Osteoblast (primary cell): ENCODE measurements around the gene CSNK1A1L. TPM values are rescaled to one million over a fixed set of nuclear protein-coding genes. Genes with fewer than 3 reads are reported as not detected.
A peak's percentile ranks its signal among the peaks of the same experiment; 100 is the strongest.

Experiments
- DNase-seq: peaks from one replicate; pipeline ENCODE4 v3.0.0; 2011; ENCODE audit warnings: low spot score, mixed read lengths; ENCODE audit not compliant: insufficient read length; ENCODE audit errors: missing footprints
- H2AFZ ChIP-seq: 2 replicates; pipeline ENCODE4 v1.6.0; 2011; ENCODE audit warnings: mild to moderate bottlenecking, low read length
- H3K27ac ChIP-seq: 2 replicates; pipeline ENCODE4 v1.5.1; 2011; ENCODE audit warnings: mild to moderate bottlenecking, low read depth, low read length, moderate library complexity
- H3K27me3 ChIP-seq: 2 replicates; pipeline ENCODE4 v1.6.0; 2012; ENCODE audit warnings: mild to moderate bottlenecking, control low read depth, inconsistent platforms, low read length, moderate library complexity; ENCODE audit not compliant: insufficient read depth
- H3K36me3 ChIP-seq: 2 replicates; pipeline ENCODE4 v1.5.1; 2011; ENCODE audit warnings: mild to moderate bottlenecking, low read length, control low read depth, moderate library complexity; ENCODE audit not compliant: insufficient read depth
- H3K4me1 ChIP-seq: 2 replicates; pipeline ENCODE4 v1.5.1; 2011; ENCODE audit warnings: mild to moderate bottlenecking, low read length, control low read depth, moderate library complexity; ENCODE audit not compliant: insufficient read depth
- H3K4me2 ChIP-seq: 2 replicates; pipeline ENCODE4 v1.6.0; 2011; ENCODE audit warnings: mild to moderate bottlenecking, low read length; ENCODE audit not compliant: insufficient read depth
- H3K4me3 ChIP-seq: fragments of 200-600 bp; sonication (generic); 3 replicates; pipeline ENCODE4 v1.5.1; 2012; ENCODE audit warnings: mild to moderate bottlenecking, low read length, inconsistent platforms; ENCODE audit not compliant: insufficient read depth
- H3K79me2 ChIP-seq: 2 replicates; pipeline ENCODE4 v1.6.0; 2012; ENCODE audit warnings: mild to moderate bottlenecking, low read length, control low read depth, inconsistent platforms; ENCODE audit not compliant: insufficient read depth
- H3K9me3 ChIP-seq: 2 replicates; pipeline ENCODE4 v1.5.1; 2011; ENCODE audit warnings: low read depth, low read length, control low read depth
- H4K20me1 ChIP-seq: 2 replicates; pipeline ENCODE4 v1.6.0; 2012; ENCODE audit warnings: mild to moderate bottlenecking, low read length, control low read depth; ENCODE audit not compliant: insufficient read depth
- CTCF ChIP-seq: IDR thresholded peaks from 2 replicates; pipeline ENCODE4 v1.5.1; 2011; ENCODE audit warnings: mild to moderate bottlenecking, low read depth, low read length, moderate library complexity; ENCODE audit errors: extremely low read depth
- total RNA-seq: library from RNA; depleted of rRNA; stranded (reverse); fragments of >200 nt; gene quantifications from 2 replicates; pipeline ENCODE4 v1.2.3, GENCODE V29; 2012

CSNK1A1L gene
- total RNA-seq, 1 donor, result not detected

- Histone ChIP-seq H3K4me1 (peaks cover 19% of the 10 kb centered on the region), H3K4me3 (peak overlapping the region; percentile 45)
These were observed 22.3 kb upstream of the CSNK1A1L start for GRCh38 chr13:37127691-37128241.

GRCh38 chr13:37123337-37123736 is 17.9 kb upstream of the CSNK1A1L start:
- H3K4me3 ChIP-seq, result no peak overlapping the region

More at GRCh38 chr13:37127691-37128241, 22.3 kb upstream of the CSNK1A1L start:
- Histone ChIP-seq H3K4me2 (peak overlapping the region; percentile 76), H3K36me3 (no peaks in the 10 kb centered on the region), H3K79me2 (no peaks in the 10 kb centered on the region), H3K27ac (peak overlapping the region; percentile 91), H3K27me3 (no peaks in the 10 kb centered on the region), H4K20me1 (no peaks in the 10 kb centered on the region), H2AFZ (peak overlapping the region; percentile 59), H3K9me3 (no peaks in the 10 kb centered on the region)
- TF ChIP-seq CTCF, result no peak
- peak; percentile 79 for DNase-seq

GRCh38 chr13:37118016-37118415 is 12.6 kb upstream of the CSNK1A1L start:
- no peak for TF ChIP-seq CTCF
- Histone ChIP-seq H3K4me3 (no peak overlapping the region), H3K27ac (no peak overlapping the region), H4K20me1 (no peaks in the 10 kb centered on the region), H3K36me3 (no peaks in the 10 kb centered on the region), H3K4me2 (no peak overlapping the region), H3K4me1 (no peaks in the 10 kb centered on the region), H3K79me2 (no peaks in the 10 kb centered on the region), H2AFZ (no peak overlapping the region), H3K27me3 (no peaks in the 10 kb centered on the region), H3K9me3 (no peaks in the 10 kb centered on the region)
- DNase-seq, result no peak

More at GRCh38 chr13:37123337-37123736, 17.9 kb upstream of the CSNK1A1L start:
- Histone ChIP-seq H3K27me3 (no peaks in the 10 kb centered on the region), H3K36me3 (no peaks in the 10 kb centered on the region), H2AFZ (no peak overlapping the region), H3K79me2 (no peaks in the 10 kb centered on the region), H3K27ac (no peak overlapping the region), H3K4me2 (no peak overlapping the region), H3K9me3 (no peaks in the 10 kb centered on the region), H4K20me1 (no peaks in the 10 kb centered on the region), H3K4me1 (peaks cover 18% of the 10 kb centered on the region)
- DNase-seq, result no peak
- no peak for TF ChIP-seq CTCF

GRCh38 chr13:37114250-37114649 is 8.8 kb upstream of the CSNK1A1L start:
- H3K4me3 ChIP-seq, result no peak overlapping the region
- no peak overlapping the region for H3K4me2 ChIP-seq
- no peaks in the 10 kb centered on the region for H3K9me3 ChIP-seq
- TF ChIP-seq CTCF, result no peak
- no peak overlapping the region for H3K27ac ChIP-seq
- DNase-seq, result no peak
- H4K20me1 ChIP-seq, result no peaks in the 10 kb centered on the region
- H3K79me2 ChIP-seq, result no peaks in the 10 kb centered on the region
- no peak overlapping the region for H2AFZ ChIP-seq
- no peaks in the 10 kb centered on the region for H3K27me3 ChIP-seq
- H3K36me3 ChIP-seq, result no peaks in the 10 kb centered on the region
- peaks cover 3% of the 10 kb centered on the region for H3K4me1 ChIP-seq
